Naive B cell (primary cell): ENCODE data around the gene IREB2. TPM values are rescaled to one million over a fixed set of nuclear protein-coding genes. Genes with fewer than 3 reads are reported as not detected.

ENCODE experiments used
- ATAC-seq, 2 donors: fragments of 150-1000 bp; cut with Tn5 transposase; 2 replicates each; pipeline ENCODE4 v1.10.0; 2021; ENCODE audit warnings: low read depth in 2 of 2, mild to moderate bottlenecking in 2 of 2, moderate library complexity in 2 of 2
- DNase-seq: peaks from one replicate; pipeline ENCODE4 v3.0.0; 2022
- H3K27ac Mint-ChIP-seq, 6 donors: one replicate each; pipeline ENCODE4 v1.8.0; 2020 to 2022; ENCODE audit warnings: mild to moderate bottlenecking in 6 of 6, mixed read lengths in 6 of 6, moderate library complexity in 5 of 6, inconsistent platforms in 2 of 6
- H3K27me3 Mint-ChIP-seq, 3 donors: one replicate each; pipeline ENCODE4 v1.8.0; 2021 to 2022; ENCODE audit warnings: mixed read lengths in 3 of 3, mild to moderate bottlenecking in 1 of 3
- H3K36me3 Mint-ChIP-seq, 2 donors: one replicate each; pipeline ENCODE4 v1.8.0; 2020 to 2022; ENCODE audit warnings: mixed read lengths in 2 of 2, inconsistent platforms in 1 of 2, mild to moderate bottlenecking in 1 of 2
- H3K4me1 Mint-ChIP-seq, 3 donors: one replicate each; pipeline ENCODE4 v1.8.0; 2020 to 2022; ENCODE audit warnings: mixed read lengths in 3 of 3, inconsistent platforms in 1 of 3, mild to moderate bottlenecking in 1 of 3, moderate library complexity in 1 of 3
- H3K4me3 Mint-ChIP-seq, 8 donors: one replicate each; pipeline ENCODE4 v1.8.0; 2020 to 2022; ENCODE audit warnings: mild to moderate bottlenecking in 8 of 8, mixed read lengths in 8 of 8, moderate library complexity in 8 of 8, inconsistent platforms in 2 of 8
- H3K9me3 Mint-ChIP-seq, 7 donors: one replicate each; pipeline ENCODE4 v1.8.0; 2020 to 2022; ENCODE audit warnings: mixed read lengths in 7 of 7, mild to moderate bottlenecking in 5 of 7, inconsistent platforms in 2 of 7, moderate library complexity in 1 of 7
- polyA plus RNA-seq, 6 donors: library from polyadenylated mRNA; unstranded; fragments of 300-500 nt; fragmentation: Illumina TruSeq; gene quantifications; one replicate each; pipeline ENCODE4 v1.2.3, GENCODE V29; 2021; ENCODE audit warnings: low read depth in 6 of 6

Gene IREB2
- polyA plus RNA-seq, 6 donors from 2014 or later = 14.6 to 19.8 (median 16.6) TPM

- DNase-seq (no peak), ATAC-seq (no peak)
- Mint-ChIP-seq H3K4me3 (no peak overlapping the region), H3K4me1 (peaks cover 48 to 58% (median 56%) of the 10 kb centered on the region in 3 donors), H3K27ac (no peak overlapping the region), H3K27me3 (no peaks in the 10 kb centered on the region), H3K36me3 (peaks cover 0 to 19% of the 10 kb centered on the region in 2 donors), H3K9me3 (no peaks in the 10 kb centered on the region)
Measured at GRCh38 chr15:78448441-78449219, 10.6 kb downstream of the IREB2 start.

- Mint-ChIP-seq H3K4me1 (peaks cover 53 to 63% (median 60%) of the 10 kb centered on the region in 3 donors), H3K9me3 (no peaks in the 10 kb centered on the region), H3K27ac (no peak overlapping the region), H3K36me3 (peaks cover 0 to 15% of the 10 kb centered on the region in 2 donors), H3K4me3 (no peak overlapping the region), H3K27me3 (no peaks in the 10 kb centered on the region)
- ATAC-seq (no peak), DNase-seq (no peak)
Measured at GRCh38 chr15:78449220-78449999, 11.4 kb downstream of the IREB2 start.

GRCh38 chr15:78450285-78450858 is 12.4 kb downstream of the IREB2 start:
- DNase-seq = no peak
- peaks cover 0 to 20% of the 10 kb centered on the region in 2 donors for H3K36me3 Mint-ChIP-seq
- peaks cover 0 to 5% (median 0%) of the 10 kb centered on the region in 7 donors for H3K9me3 Mint-ChIP-seq
- H3K27ac Mint-ChIP-seq = peak overlapping the region in 3 of 6 donors; percentile 9 to 82 (median 67)
- H3K4me3 Mint-ChIP-seq = no peak overlapping the region
- ATAC-seq = no peak
- H3K27me3 Mint-ChIP-seq = no peaks in the 10 kb centered on the region
- peaks cover 60 to 72% (median 65%) of the 10 kb centered on the region in 3 donors for H3K4me1 Mint-ChIP-seq

- no peaks in the 10 kb centered on the region for H3K27me3 Mint-ChIP-seq
- H3K36me3 Mint-ChIP-seq = peaks cover 0 to 5% of the 10 kb centered on the region in 2 donors
- H3K27ac Mint-ChIP-seq = peak overlapping the region in 2 of 6 donors; percentile 38 to 79
- H3K9me3 Mint-ChIP-seq = peaks cover 0 to 5% (median 0%) of the 10 kb centered on the region in 7 donors
- peak overlapping the region in 2 of 8 donors; percentile 26 to 54 for H3K4me3 Mint-ChIP-seq
- ATAC-seq = no peak
- DNase-seq = no peak
- H3K4me1 Mint-ChIP-seq = peaks cover 53 to 73% (median 68%) of the 10 kb centered on the region in 3 donors
Measured at GRCh38 chr15:78452485-78452884, 14.5 kb downstream of the IREB2 start.

- Mint-ChIP-seq H3K27me3 (no peaks in the 10 kb centered on the region), H3K27ac (peak overlapping the region in 4 of 6 donors; percentile 5 to 81 (median 66)), H3K9me3 (peaks cover 0 to 5% (median 0%) of the 10 kb centered on the region in 7 donors), H3K36me3 (peaks cover 0 to 5% of the 10 kb centered on the region in 2 donors), H3K4me3 (peak overlapping the region in 6 of 8 donors; percentile 2 to 63 (median 33)), H3K4me1 (peaks cover 54 to 74% (median 68%) of the 10 kb centered on the region in 3 donors)
- peak; percentile 60 to 63 for ATAC-seq
- peak; percentile 20 for DNase-seq
Measured at GRCh38 chr15:78453447-78453846, 15.4 kb downstream of the IREB2 start.

GRCh38 chr15:78454992-78455391 is 17.0 kb downstream of the IREB2 start:
- Mint-ChIP-seq H3K9me3 (peaks cover 0 to 5% (median 0%) of the 10 kb centered on the region in 7 donors), H3K4me1 (peaks cover 54 to 76% (median 74%) of the 10 kb centered on the region in 3 donors), H3K36me3 (peaks cover 0 to 5% of the 10 kb centered on the region in 2 donors), H3K27ac (peak overlapping the region in 5 of 6 donors; percentile 4 to 77 (median 38)), H3K4me3 (peak overlapping the region in 6 of 8 donors; percentile 1 to 57 (median 15)), H3K27me3 (no peaks in the 10 kb centered on the region)
- DNase-seq = peak; percentile 47
- ATAC-seq = peak; percentile 96 to 97

GRCh38 chr15:78455749-78456148 is 17.7 kb downstream of the IREB2 start:
- Mint-ChIP-seq H3K27me3 (no peaks in the 10 kb centered on the region), H3K27ac (peak overlapping the region in 3 of 6 donors; percentile 22 to 31 (median 29)), H3K36me3 (peaks cover 0 to 5% of the 10 kb centered on the region in 2 donors), H3K4me1 (peaks cover 47 to 77% (median 75%) of the 10 kb centered on the region in 3 donors), H3K9me3 (peaks cover 0 to 5% (median 0%) of the 10 kb centered on the region in 7 donors), H3K4me3 (no peak overlapping the region)
- no peak for ATAC-seq
- DNase-seq = no peak

- Mint-ChIP-seq H3K4me1 (peaks cover 54 to 84% (median 82%) of the 10 kb centered on the region in 3 donors), H3K27me3 (no peaks in the 10 kb centered on the region), H3K9me3 (peaks cover 0 to 5% (median 0%) of the 10 kb centered on the region in 7 donors), H3K27ac (peak overlapping the region in 2 of 6 donors; percentile 45 to 65), H3K36me3 (peaks cover 0 to 5% of the 10 kb centered on the region in 2 donors), H3K4me3 (no peak overlapping the region)
- DNase-seq (no peak), ATAC-seq (no peak)
Measured at GRCh38 chr15:78456426-78456825, 18.4 kb downstream of the IREB2 start.

GRCh38 chr15:78457101-78457500 is 19.1 kb downstream of the IREB2 start:
- peaks cover 0 to 5% of the 10 kb centered on the region in 2 donors for H3K36me3 Mint-ChIP-seq
- H3K27me3 Mint-ChIP-seq = no peaks in the 10 kb centered on the region
- DNase-seq (no peak), ATAC-seq (no peak)
- peaks cover 57 to 84% (median 80%) of the 10 kb centered on the region in 3 donors for H3K4me1 Mint-ChIP-seq
- H3K4me3 Mint-ChIP-seq = no peak overlapping the region
- peaks cover 0 to 5% (median 0%) of the 10 kb centered on the region in 7 donors for H3K9me3 Mint-ChIP-seq
- peak overlapping the region in 2 of 6 donors; percentile 38 to 51 for H3K27ac Mint-ChIP-seq

GRCh38 chr15:78460737-78461136 is 22.7 kb downstream of the IREB2 start:
- peak overlapping the region in 2 of 8 donors; percentile 20 to 58 for H3K4me3 Mint-ChIP-seq
- ATAC-seq (no peak), DNase-seq (no peak)
- no peaks in the 10 kb centered on the region for H3K27me3 Mint-ChIP-seq
- H3K36me3 Mint-ChIP-seq = peaks cover 10 to 16% of the 10 kb centered on the region in 2 donors
- H3K9me3 Mint-ChIP-seq = no peaks in the 10 kb centered on the region
- H3K27ac Mint-ChIP-seq = peak overlapping the region in 2 of 6 donors; percentile 49 to 50
- peaks cover 36 to 49% (median 45%) of the 10 kb centered on the region in 3 donors for H3K4me1 Mint-ChIP-seq

- peak overlapping the region in 2 of 8 donors; percentile 1 to 20 for H3K4me3 Mint-ChIP-seq
- H3K27me3 Mint-ChIP-seq = no peaks in the 10 kb centered on the region
- H3K4me1 Mint-ChIP-seq = peaks cover 36 to 43% (median 39%) of the 10 kb centered on the region in 3 donors
- H3K9me3 Mint-ChIP-seq = no peaks in the 10 kb centered on the region
- DNase-seq = no peak
- H3K36me3 Mint-ChIP-seq = peaks cover 10 to 16% of the 10 kb centered on the region in 2 donors
- H3K27ac Mint-ChIP-seq = peak overlapping the region in 4 of 6 donors; percentile 12 to 57 (median 49)
- ATAC-seq = peak; percentile 49 to 72
Measured at GRCh38 chr15:78461171-78461888, 23.3 kb downstream of the IREB2 start.

- Mint-ChIP-seq H3K4me3 (no peak overlapping the region), H3K36me3 (peaks cover 6 to 16% of the 10 kb centered on the region in 2 donors)
Measured at GRCh38 chr15:78469031-78469430, 31.0 kb downstream of the IREB2 start.

More at GRCh38 chr15:78469031-78469430, 31.0 kb downstream of the IREB2 start:
- ATAC-seq (no peak), DNase-seq (no peak)
- no peak overlapping the region for H3K27ac Mint-ChIP-seq
- no peaks in the 10 kb centered on the region for H3K27me3 Mint-ChIP-seq
- H3K9me3 Mint-ChIP-seq = no peaks in the 10 kb centered on the region
- peaks cover 0 to under 1% (median 0%) of the 10 kb centered on the region in 3 donors for H3K4me1 Mint-ChIP-seq
